Testis (tissue), 2 donors: ENCODE data around the gene SYK.
"Not testable (repeated sequence)": the region's sequence is repeated elsewhere in the genome, so short reads cannot be mapped to it uniquely, and the experiment has no call there.

ENCODE experiments used
- CTCF ChIP-seq, 3 experiments: fragments of 450-650 bp in 2 of 3; fragments of 200-600 bp in 1 of 3; sonication (generic) in 1 of 3; IDR thresholded peaks; one replicate each; pipeline ENCODE4 v1.5.1; 2016 to 2019; ENCODE audit warnings: antibody characterized with exemption in 3 of 3, mild to moderate bottlenecking in 2 of 3, moderate library complexity in 1 of 3
- POLR2A ChIP-seq: fragments of 450-650 bp; IDR thresholded peaks from one replicate; pipeline ENCODE4 v1.6.1; 2017; ENCODE audit warnings: antibody characterized with exemption, mild to moderate bottlenecking, moderate library complexity

- TF ChIP-seq CTCF (IDR thresholded peaks at IDR 0.05); POLR2A: not testable (repeated sequence)
Measured at GRCh38 chr9:90820406-90820805, 18.8 kb downstream of the SYK start.
